Fibroblast of gingiva (primary cell): ENCODE data around the gene HLA-A.
A peak's percentile ranks its signal among the peaks of the same experiment; 100 is the strongest.
"Not testable (repeated sequence)": the region's sequence is repeated elsewhere in the genome, so short reads cannot be mapped to it uniquely, and the experiment has no call there.

ENCODE experiments used
- DNase-seq: peaks from one replicate; pipeline ENCODE4 v3.0.0-alpha.2; 2011; ENCODE audit warnings: low read depth

HLA-A gene

GRCh38 chr6:29963697-29964096 lies 21.4 kb downstream of the HLA-A start:
- DNase-seq, result not testable (repeated sequence)

DNA sequence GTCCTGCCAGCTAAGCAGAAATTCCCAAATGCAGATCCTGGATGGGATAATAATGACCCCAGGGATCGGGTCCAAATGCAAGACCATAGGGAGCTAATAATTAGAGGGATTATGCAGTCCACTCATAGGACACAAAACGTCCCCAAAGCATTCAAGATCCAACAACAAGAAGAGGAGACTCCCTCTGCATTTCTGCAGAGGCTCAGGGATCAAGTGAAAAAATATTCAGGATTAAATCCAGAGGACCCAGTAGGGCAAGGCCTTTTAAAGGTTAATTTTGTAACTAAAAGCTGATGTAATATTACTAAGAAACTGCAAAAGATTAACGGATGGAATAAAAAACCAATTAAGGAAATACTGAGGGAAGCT lies 22.2 kb downstream of the HLA-A start:
- no peak for DNase-seq

- peak; percentile 78 for DNase-seq
Observed at GRCh38 chr6:29964887-29965562, 22.7 kb downstream of the HLA-A start.

DNA sequence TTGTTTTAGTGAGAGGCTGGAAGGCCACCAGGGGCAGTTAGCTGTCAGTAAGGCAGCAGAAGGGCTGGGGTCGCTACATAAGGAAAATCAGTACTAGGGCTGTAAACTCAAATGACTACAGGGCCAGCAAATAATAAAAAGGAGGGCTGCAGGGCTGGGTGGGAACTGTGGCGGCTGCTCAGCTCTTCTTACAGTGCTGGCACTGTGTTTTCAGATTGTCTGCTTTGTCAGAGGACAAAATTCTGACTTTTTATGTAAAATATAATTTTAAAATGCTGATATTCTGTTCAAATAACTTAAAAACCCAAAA lies 23.2 kb downstream of the HLA-A start:
- DNase-seq, result no peak

GRCh38 chr6:29965873-29966601 lies 23.7 kb downstream of the HLA-A start:
- DNase-seq, result peak; percentile 79

GRCh38 chr6:29967379-29968010 lies 25.2 kb downstream of the HLA-A start:
- no peak for DNase-seq

GRCh38 chr6:29968130-29968529 lies 25.8 kb downstream of the HLA-A start:
- no peak for DNase-seq

- no peak for DNase-seq
Observed at GRCh38 chr6:29968905-29969304, 26.6 kb downstream of the HLA-A start.

DNA sequence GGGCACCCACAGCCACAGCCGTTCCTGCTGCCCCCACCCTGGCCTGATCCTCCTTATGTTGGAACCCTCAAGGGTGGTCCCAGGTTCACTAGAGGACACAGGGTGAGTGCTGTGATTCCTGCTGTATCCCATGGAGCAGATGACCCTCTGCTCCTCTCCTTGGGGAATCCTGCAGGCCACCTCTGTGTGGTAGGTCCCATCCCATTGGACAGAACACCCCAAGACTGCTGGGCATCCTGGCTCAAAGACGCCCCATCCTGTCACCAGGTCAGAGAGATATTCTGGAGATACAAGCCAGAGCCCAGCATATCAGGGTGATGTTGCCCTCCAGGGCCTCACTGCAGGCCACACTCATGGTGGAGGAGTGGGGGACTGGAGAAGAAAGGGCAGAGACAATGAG lies 28.4 kb downstream of the HLA-A start:
- no peak for DNase-seq

- no peak for DNase-seq
Observed at GRCh38 chr6:29974901-29975560, 32.7 kb downstream of the HLA-A start.

DNA sequence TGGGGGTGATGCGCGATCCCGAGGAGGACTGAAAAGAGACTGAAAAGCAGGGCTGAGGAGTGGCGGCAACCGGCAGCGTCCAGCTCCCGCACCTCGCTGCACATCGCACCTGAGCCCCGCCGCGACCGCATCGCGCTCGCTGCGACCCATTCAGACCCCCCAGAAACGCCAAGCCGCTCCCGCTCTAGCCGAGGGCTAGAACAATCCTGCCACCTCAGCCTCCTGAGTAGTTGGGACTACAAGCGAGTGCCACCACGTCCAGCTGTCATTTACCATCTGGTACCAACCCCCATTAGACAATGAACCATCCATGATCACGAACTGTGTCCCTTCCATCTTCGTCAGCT lies 33.2 kb downstream of the HLA-A start:
- DNase-seq, result no peak

- DNase-seq, result no peak
Observed at GRCh38 chr6:29976253-29976587, 33.9 kb downstream of the HLA-A start.

DNA sequence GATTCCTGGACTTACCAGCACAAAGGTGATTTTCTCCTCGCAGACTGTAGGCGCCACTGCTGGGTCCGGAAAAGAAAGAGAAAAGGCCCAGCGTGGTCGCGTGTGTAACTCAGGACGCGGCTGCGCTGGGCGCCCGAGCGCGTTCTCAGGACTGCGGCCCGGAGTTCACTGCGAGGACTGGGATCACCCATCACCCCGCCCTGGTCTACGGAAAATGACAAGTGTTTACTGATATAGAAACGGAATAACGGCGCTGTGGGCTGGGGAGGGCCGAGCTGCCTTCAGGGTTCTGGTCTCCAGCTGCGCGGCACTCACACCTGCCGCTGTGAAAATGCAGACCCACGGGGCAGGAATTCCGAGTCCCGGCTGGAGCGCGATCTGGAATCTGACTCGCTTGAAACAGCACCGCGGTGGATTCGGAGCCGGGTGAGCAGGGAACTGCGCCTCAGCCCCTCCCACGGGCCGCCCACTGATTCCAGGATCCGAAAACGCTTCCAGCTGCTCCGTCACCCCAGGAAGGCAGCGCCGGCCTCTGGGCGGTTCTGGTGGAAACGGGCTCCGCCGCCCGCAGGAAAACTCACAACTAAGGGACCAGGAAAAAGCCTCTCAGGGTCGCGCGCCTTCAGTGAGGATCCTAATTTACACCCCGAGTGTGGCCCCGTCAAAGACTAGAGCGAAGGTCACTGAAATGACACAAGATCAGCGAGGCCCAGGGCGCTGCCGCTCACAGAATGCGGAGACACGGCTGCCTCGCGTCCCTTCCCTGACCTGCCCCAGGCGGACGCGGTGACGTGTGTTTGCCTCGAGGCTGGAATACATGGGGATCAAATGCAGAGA lies 34.5 kb downstream of the HLA-A start:
- peak; percentile 60 for DNase-seq

DNA sequence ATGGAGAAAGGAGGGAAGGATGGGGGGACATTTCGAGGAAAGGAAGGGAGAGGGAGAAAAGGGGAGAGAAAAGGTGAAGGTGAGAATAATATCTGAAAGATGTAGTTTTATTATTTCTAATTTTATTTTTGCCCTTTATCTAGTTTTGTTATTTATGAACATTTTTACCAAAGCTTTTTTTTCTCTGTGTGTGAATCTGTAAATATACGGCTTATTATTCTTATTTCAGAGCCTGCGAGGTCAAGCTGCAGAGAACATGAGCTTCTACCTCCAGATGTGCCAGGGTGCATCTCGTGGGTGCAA lies 35.0 kb downstream of the HLA-A start:
- DNase-seq, result no peak

GRCh38 chr6:29980013-29980412 lies 37.7 kb downstream of the HLA-A start:
- not testable (repeated sequence) for DNase-seq

DNA sequence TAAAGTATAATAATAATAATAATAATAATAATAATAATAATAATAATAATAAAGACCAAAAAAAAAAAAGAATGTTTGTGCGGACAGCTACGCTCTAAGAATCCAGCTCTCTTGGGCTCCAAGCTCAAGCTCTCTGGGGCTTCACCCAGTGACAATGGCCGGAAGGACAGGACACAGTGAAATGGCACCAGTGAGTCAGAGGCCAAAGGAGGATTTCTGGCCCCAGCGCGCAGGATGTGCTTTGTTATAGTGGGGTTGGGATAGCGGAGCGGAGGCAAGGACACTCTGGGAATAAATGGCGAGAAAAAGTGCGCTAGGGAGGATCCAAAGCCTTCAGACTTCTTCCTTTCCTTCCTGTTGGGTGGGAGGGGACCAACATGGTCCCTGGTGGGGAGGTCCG lies 38.2 kb downstream of the HLA-A start:
- DNase-seq, result no peak

DNA sequence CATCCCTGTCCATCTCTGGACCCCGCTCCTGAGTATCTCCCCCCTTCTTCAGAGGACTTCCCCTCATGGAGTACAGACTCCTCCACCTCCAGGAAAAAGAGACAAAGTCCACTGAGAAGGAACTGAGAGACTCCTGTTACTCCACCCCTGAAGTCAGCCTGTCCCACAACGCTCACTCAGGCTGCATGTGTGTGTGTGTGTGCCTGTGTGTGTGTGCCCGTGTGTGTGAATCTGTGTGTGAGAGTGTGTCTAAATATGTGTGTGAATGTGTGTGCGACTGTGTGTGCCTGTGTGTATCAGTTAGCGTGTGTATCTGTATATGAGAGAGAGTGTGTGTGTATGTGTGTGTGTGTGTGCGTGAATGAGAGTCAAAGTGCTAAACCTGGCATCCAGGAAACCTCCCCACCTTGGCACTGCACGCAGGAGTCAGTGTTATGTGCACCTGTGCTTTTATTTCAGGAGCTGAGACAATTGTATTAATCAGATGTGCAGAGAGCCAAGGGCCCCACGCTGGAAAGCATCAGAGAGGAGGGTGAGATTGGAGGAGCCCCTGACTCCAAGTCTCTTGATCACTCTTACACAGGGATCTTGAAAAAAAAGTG lies 39.0 kb downstream of the HLA-A start:
- no peak for DNase-seq

DNA sequence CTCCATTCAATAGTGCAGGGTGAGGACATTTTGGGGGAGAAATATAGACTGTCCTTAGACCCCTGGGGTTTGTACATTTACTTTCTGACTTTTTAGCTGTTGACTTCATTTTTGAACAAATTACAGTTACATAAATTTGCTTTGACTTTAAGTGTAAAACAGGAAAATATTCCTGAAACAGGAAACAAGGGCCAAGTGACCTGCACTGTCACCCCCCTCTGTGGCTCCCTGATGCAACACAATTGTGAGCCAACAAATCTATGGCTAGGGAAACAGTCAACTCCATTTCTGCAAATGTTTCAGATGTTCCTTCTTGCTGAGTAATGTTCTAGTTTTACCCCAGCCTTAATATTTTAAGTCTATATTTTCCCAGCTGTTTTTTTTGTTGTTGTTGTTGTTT lies 39.8 kb downstream of the HLA-A start:
- DNase-seq, result no peak

- no peak for DNase-seq
Observed at GRCh38 chr6:29984232-29984631, 41.9 kb downstream of the HLA-A start.

DNA sequence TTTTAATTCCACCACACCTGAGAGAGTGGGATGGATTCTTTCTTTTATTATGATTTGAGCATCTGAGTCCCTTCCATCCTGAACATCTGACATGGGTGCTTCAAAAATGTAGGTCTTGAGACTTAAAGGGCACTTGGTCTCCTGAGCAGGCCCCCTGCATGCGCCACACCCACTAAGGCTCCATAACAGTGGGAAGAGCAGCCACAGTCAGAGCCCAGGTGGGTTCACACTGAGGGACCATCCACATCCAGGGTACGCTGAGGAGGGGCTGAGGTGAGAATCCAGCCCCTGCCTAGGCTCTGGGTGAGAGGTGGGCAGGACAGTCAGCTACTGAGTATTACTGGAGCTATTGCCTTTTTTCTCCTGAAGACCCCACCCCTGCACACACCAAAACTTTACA lies 42.7 kb downstream of the HLA-A start:
- DNase-seq, result no peak

DNA sequence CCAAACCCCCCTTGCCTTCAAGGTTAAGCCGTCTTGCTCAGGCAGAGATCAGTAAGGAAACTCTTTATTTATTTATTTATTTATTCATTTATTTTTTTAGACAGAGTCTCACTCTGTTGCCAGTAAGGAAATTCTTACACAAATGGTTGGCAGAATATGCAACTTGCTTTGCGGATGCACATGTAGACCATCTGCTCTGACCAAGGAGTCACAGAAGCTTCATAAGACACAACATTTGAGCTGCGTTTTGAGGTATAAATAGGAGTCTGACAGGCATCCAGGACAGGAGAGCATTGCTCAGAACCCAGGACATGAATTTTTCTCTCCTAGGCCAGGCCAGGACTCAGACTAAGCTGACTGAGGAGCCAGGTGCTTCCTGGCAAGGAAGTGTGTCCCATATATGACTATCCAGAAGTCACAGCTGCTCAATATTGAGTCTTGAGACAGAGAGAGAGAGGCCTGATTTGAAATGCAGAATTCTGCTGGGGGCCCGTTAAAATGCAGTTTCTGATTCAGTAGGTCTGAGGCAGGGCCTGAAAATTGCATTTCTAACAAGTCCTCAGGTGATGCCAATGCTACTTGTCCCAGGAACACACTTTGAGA lies 43.9 kb downstream of the HLA-A start:
- DNase-seq, result no peak

- DNase-seq, result no peak
Observed at GRCh38 chr6:29989211-29989610, 46.9 kb downstream of the HLA-A start.
